Stimulated activated CD4-positive, alpha-beta T cell treated with anti-CD3 and anti-CD28 coated beads, Interleukin-4, amount 100 ng/mL, for 24 hours (primary cell): ENCODE data around the gene HIF1AN.

Experiments
- DNase-seq: peaks from one replicate; pipeline ENCODE4 v3.0.0-alpha.2; 2020

The HIF1AN gene

DNA sequence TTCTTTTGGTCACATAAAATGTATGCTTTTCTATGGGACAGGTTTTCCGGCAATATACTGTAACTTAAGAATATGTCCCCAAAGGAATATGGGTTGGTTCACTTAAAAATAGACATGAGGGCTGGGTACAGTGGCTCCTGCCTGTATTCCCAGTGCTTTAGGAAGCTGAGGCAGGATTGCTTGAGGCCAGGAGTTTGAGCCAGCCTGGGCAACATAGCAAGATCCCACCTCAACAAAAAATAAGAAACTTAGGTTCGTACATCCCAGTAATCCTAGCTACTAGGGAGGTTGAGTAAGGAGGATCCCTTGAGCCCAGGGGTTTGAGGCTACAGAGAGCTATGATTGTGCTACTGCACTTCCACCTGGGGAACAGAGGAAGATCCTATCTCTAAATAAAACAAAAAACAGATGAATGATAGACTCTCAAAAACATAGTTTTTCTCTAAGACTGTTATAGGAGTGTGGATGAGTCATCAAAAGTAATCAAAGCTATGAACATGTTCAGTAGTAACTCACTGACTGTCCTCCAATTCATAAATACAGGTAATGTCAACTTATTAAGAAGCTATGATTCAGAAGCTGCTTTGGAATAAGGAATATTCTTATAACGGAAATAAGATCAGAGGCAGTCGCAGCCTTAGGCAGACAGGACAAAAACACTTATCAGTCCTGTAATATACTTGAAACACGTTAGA lies 13.5 kb upstream of the HIF1AN start:
- DNase-seq: no peak

- no peak for DNase-seq
These were observed 12.8 kb upstream of the HIF1AN start for GRCh38 chr10:100522945-100523344.

DNA sequence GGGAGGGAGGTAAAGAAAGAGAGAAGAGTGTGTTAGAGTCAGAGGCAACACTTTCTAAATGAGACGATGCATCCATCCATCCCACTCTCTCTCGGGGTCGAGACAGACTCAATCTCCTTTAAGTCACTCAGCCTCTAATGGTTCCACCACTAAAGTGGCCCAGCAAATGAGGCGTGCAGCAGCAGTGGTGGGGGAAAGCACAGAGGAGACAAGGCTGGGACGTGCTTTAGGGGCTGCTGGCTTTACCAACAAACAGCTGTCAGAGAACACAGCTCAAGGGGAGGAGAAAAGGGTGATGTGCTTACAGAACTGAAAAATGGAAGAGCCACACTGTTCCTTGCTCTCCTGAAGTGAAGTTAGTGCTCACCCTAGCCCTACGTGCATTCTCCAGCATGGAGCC lies 11.5 kb upstream of the HIF1AN start:
- DNase-seq: no peak

GRCh38 chr10:100524638-100525037 lies 11.1 kb upstream of the HIF1AN start:
- DNase-seq: no peak

- peak; percentile 25 for DNase-seq
These were observed 7.4 kb upstream of the HIF1AN start for GRCh38 chr10:100528123-100528886.

GRCh38 chr10:100528921-100529474 lies 6.7 kb upstream of the HIF1AN start:
- no peak for DNase-seq

- peak; percentile 92 for DNase-seq
These were observed 6.1 kb upstream of the HIF1AN start, which contains the start of gene NDUFB8 for GRCh38 chr10:100529475-100530298. TSS of gene NDUFB8 (minus strand) at chr10:100529871. CDS start at chr10:100529851, 20 bp downstream.

DNA sequence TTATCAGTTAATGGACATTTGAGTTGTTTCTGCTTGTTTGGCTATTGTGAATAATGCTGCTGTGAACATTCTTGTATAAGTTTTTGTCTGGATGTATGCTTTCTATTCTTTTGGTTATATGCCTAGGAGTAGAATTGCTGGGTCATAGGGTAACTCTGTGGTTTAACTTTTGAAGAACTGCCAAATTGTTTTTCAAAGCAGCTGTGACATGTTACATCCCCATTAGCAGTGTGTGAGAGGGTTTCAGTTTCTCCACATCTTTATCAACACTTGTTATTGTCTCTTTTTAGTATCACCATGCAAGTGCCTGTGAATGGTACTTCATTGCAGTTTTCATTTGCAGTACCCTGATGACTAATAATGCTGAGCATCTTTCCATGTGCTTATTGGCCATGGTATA lies 4.0 kb upstream of the HIF1AN start:
- no peak for DNase-seq

GRCh38 chr10:100534726-100535125 lies 1.0 kb upstream of the HIF1AN start:
- DNase-seq: no peak

GRCh38 chr10:100535338-100535714 lies 417 bp upstream of the HIF1AN start:
- no peak for DNase-seq

DNA sequence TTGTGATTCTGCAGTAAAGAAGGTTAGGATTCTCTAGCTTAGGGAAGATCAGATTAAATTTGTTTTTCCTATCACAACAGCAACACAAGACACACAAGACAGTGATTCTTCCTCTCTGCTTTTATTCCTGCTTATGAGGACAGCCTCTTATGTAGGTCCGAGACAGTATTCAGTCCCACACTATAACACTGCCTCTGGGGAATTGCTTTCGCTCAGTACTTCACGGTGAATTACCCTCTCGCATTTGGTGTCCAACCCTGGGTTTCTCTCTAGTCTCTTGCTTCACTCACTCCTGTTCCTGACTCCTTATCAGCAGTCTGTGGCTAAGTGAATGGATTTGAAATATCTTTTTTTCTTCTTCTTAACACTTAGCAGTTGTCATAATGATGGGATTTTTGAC lies 1.7 kb downstream of the HIF1AN start:
- no peak for DNase-seq

- DNase-seq: no peak
These were observed 9.2 kb downstream of the HIF1AN start for GRCh38 chr10:100544950-100545349.

- no peak for DNase-seq
These were observed 15.5 kb downstream of the HIF1AN start for GRCh38 chr10:100551196-100551595.

GRCh38 chr10:100551738-100552137 lies 16.0 kb downstream of the HIF1AN start:
- no peak for DNase-seq

DNA sequence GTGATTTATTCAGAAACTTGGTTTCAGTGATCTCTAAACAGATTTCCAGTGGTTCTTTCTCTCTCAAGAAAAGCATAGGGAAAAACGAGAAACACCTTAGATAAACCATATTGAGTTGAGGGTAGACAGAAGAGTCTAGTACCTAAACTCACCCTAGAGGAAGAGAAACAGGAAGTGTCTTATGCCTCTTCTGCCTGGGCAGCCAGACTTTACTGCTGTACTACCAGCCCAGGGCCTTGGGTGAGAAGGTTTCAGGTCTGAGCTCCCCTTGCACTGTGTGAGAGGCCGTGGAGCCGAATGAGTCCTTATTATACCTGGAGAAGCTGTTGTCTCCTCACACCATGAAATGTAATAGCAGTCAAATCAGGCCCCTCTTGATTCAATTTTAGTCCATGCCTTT lies 18.2 kb downstream of the HIF1AN start:
- no peak for DNase-seq

DNA sequence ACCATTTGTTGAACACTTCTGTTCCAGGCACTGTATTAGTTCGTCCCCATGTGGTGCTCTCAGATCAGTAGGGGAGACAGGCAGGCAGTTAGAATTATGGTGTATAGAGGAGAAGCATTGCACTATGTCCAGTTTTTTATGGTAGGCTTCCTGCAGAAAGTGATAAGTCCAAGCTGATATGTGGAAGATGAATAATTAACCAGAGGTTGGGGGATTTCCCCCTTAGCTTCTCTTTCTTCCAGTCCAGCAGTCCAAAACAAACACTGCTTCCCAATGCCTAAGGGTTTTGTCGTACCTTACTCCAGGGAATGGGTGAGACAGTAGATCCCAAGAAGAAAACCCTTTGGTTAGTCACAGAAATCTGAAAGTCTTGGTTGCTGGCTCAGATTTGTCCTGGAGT lies 19.2 kb downstream of the HIF1AN start:
- no peak for DNase-seq

DNA sequence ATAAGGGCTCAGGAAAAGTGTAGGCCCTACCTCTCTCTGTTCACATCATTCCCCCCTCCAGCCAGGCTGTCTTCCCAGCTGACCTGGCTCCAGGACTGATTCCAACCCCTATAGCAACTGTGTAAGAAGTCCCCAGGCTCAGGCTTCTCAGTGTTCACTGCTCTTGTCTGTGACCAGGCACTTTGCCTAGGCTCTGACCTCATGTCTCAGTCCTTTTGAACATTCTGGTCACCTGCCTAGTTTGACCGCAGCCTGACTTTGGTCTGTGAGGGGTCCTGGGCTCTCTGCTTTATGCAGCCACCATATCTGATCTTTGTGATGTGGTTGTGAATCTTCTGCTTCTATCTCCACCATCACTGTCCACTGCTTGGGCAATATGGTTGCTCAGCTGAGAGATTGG lies 24.5 kb downstream of the HIF1AN start:
- DNase-seq: no peak

DNA sequence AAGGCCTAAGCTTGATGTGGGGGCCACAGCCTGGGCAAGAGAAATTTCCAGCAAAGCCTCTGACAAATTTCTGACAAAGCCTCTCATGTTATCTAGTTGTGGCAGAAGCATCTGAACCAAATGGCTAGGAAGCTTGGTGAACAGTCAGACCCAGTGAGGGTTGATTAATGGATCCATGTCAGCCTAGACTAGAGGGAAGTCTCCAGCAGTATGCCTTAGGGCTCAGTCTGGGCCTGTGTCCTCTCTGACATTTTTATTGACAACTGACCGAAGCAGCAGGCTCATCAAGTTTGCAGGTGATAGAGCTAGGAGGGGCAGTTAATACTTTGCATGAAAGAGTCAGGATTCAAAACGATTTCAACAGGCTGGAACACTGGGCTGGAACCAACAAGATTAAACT lies 25.3 kb downstream of the HIF1AN start:
- no peak for DNase-seq

- DNase-seq: peak; percentile 82
These were observed 26.4 kb downstream of the HIF1AN start for GRCh38 chr10:100562008-100562672.

- DNase-seq: no peak
These were observed 29.7 kb downstream of the HIF1AN start for GRCh38 chr10:100565206-100565985.

GRCh38 chr10:100566561-100566960 lies 30.8 kb downstream of the HIF1AN start:
- DNase-seq: no peak

DNA sequence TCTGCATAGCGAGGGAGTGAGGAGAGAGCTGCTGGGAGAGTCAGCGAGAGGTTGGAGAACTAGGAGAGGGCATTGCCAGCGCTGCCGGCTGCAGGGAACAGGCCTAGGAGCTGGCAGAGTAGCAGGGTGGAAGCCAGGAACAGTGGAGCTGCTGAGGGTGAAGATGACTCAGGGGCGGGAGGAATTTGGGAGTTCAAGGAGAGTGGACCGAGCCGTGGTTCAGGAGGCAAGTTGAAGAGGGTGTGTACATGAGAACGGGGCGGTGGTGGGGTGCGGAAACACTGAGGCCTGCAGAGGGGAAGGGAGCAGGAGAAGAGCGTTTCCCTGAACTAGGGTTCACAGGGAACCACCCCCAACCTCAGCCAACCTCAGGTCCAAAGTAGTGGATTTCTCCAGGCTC lies 31.5 kb downstream of the HIF1AN start:
- no peak for DNase-seq
